ENCODE results near the gene MRPL32. TPM values are rescaled to one million over a fixed set of nuclear protein-coding genes. Genes with fewer than 3 reads are reported as not detected.
A peak's percentile ranks its signal among the peaks of the same experiment; 100 is the strongest.

MRPL32 gene
- total and polyA plus RNA-seq, 2 of the 13 experiments (the other 11 are each of a cell fraction or from before 2014, with no cell fraction given) = 39.0 to 81.2 TPM

DNA sequence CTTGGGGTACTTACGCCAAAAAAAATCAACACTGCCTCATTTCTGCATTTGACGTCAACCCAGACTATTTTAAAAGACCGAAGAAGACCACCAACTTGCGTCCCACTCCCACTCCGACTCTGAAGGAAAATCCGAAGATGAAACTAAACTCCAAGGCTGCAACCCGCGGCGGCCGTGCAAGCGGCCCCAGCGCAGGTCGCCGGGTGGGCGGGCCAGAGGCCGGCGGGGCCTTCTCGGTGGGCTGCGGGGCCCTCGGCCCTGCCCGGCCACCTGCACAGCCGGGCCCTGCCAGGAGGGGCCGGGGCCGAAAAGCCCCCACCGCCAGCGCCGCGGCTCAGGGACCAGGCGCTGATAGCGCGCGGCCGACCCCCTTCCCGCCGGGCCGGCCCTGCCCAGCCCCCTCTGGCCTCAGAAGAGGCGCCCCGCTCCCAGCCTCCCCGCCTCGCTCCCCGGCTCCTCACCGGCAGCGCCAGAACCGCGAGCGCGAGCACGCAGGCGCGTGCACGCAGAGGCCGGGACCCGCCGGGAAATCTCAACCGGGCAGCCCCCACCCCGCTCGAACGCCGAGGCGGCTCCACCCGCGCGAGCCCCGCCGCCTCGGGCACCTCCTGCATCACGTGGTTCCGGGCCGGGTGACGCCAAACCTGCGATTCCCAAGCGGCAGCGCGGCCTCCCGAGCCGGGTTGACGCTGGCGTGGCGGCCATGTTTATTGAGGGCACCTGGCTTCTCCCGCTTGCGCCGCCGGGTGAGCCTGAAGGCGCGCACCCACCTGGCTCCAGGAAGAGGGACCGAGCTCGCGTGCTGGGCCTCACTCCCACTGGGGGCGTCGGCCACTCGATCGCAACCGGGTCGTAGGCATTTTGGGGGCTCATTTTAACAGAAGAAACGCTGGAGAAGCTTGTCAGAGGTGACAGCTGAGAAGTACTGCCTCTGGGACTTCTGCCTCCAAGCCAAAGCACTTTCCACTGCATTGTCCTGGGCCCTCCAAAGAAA, 20.4 kb upstream of the MRPL32 start, which contains the start of gene C7orf25 (continued):
- TF ChIP-seq TOPORS (CRISPR knock-in tag; IDR thresholded peaks at IDR 0.05) = peak; percentile 19; the same call in 1 of the 2 replicates
- peak; percentile 54 for TF ChIP-seq MED8 (CRISPR knock-in tag; IDR thresholded peaks at IDR 0.05; ENCODE audit: insufficient replicate concordance)
- no peak for TF ChIP-seq THYN1 (CRISPR knock-in tag; IDR thresholded peaks at IDR 0.05; ENCODE audit: borderline replicate concordance, low read depth)
- TF ChIP-seq ZNF382 (CRISPR knock-in tag; IDR thresholded peaks at IDR 0.05; ENCODE audit: borderline replicate concordance) = no peak
- no peak for TF ChIP-seq ZNF672 (CRISPR knock-in tag; IDR thresholded peaks at IDR 0.05)
- TF ChIP-seq ZNF160 (CRISPR knock-in tag; IDR thresholded peaks at IDR 0.05) = peak; percentile 68; the same call in 1 of the 2 replicates
- TF ChIP-seq HHEX (CRISPR knock-in tag; IDR thresholded peaks at IDR 0.05) = no peak
- no peak for TF ChIP-seq PLSCR1 (CRISPR knock-in tag; IDR thresholded peaks at IDR 0.05; ENCODE audit: borderline replicate concordance)
- TF ChIP-seq, protein P1, sequence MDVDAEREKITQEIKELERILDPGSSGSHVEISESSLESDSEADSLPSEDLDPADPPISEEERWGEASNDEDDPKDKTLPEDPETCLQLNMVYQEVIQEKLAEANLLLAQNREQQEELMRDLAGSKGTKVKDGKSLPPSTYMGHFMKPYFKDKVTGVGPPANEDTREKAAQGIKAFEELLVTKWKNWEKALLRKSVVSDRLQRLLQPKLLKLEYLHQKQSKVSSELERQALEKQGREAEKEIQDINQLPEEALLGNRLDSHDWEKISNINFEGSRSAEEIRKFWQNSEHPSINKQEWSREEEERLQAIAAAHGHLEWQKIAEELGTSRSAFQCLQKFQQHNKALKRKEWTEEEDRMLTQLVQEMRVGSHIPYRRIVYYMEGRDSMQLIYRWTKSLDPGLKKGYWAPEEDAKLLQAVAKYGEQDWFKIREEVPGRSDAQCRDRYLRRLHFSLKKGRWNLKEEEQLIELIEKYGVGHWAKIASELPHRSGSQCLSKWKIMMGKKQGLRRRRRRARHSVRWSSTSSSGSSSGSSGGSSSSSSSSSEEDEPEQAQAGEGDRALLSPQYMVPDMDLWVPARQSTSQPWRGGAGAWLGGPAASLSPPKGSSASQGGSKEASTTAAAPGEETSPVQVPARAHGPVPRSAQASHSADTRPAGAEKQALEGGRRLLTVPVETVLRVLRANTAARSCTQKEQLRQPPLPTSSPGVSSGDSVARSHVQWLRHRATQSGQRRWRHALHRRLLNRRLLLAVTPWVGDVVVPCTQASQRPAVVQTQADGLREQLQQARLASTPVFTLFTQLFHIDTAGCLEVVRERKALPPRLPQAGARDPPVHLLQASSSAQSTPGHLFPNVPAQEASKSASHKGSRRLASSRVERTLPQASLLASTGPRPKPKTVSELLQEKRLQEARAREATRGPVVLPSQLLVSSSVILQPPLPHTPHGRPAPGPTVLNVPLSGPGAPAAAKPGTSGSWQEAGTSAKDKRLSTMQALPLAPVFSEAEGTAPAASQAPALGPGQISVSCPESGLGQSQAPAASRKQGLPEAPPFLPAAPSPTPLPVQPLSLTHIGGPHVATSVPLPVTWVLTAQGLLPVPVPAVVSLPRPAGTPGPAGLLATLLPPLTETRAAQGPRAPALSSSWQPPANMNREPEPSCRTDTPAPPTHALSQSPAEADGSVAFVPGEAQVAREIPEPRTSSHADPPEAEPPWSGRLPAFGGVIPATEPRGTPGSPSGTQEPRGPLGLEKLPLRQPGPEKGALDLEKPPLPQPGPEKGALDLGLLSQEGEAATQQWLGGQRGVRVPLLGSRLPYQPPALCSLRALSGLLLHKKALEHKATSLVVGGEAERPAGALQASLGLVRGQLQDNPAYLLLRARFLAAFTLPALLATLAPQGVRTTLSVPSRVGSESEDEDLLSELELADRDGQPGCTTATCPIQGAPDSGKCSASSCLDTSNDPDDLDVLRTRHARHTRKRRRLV (CRISPR knock-in tag; IDR thresholded peaks at IDR 0.05) = no peak
- no peak for TF ChIP-seq TP53 (CRISPR knock-in tag; conservative IDR thresholded peaks at IDR 0.05)
- TF ChIP-seq NONO (IDR thresholded peaks at IDR 0.05) = no peak
- peak; percentile 85 for TF ChIP-seq NONO (CRISPR knock-in tag; conservative IDR thresholded peaks at IDR 0.05)
- TF ChIP-seq, protein P2, sequence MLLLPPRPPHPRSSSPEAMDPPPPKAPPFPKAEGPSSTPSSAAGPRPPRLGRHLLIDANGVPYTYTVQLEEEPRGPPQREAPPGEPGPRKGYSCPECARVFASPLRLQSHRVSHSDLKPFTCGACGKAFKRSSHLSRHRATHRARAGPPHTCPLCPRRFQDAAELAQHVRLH (CRISPR knock-in tag; IDR thresholded peaks at IDR 0.05; ENCODE audit: borderline replicate concordance, low read depth) = peak; percentile 78; the same call in 1 of the 2 replicates
- no peak for TF ChIP-seq CCAR2 (optimal IDR thresholded peaks at IDR 0.05; ENCODE audit: low read depth, low read length)
- peak; percentile 79 for TF ChIP-seq RBFOX2 (IDR thresholded peaks at IDR 0.05; ENCODE audit: low read depth, low read length)
- TF ChIP-seq, protein P3, sequence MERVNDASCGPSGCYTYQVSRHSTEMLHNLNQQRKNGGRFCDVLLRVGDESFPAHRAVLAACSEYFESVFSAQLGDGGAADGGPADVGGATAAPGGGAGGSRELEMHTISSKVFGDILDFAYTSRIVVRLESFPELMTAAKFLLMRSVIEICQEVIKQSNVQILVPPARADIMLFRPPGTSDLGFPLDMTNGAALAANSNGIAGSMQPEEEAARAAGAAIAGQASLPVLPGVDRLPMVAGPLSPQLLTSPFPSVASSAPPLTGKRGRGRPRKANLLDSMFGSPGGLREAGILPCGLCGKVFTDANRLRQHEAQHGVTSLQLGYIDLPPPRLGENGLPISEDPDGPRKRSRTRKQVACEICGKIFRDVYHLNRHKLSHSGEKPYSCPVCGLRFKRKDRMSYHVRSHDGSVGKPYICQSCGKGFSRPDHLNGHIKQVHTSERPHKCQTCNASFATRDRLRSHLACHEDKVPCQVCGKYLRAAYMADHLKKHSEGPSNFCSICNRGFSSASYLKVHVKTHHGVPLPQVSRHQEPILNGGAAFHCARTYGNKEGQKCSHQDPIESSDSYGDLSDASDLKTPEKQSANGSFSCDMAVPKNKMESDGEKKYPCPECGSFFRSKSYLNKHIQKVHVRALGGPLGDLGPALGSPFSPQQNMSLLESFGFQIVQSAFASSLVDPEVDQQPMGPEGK (CRISPR knock-in tag; IDR thresholded peaks at IDR 0.05) = peak; percentile 96
- TF ChIP-seq POLR2G (IDR thresholded peaks at IDR 0.05; ENCODE audit: low read depth, low read length) = peak; percentile 85
- TF ChIP-seq JUNB (CRISPR knock-in tag; IDR thresholded peaks at IDR 0.05; ENCODE audit: borderline replicate concordance) = no peak
- TF ChIP-seq MEIS2 (CRISPR knock-in tag; IDR thresholded peaks at IDR 0.05) = no peak; the same call in 1 of the 2 replicates
- peak; percentile 84 for TF ChIP-seq ZNF331 (CRISPR knock-in tag; IDR thresholded peaks at IDR 0.05)
